Vagina (tissue), 2 donors: ENCODE data around the gene KIF4B. TPM values are rescaled to one million over a fixed set of nuclear protein-coding genes. Genes with fewer than 3 reads are reported as not detected.
"Not testable (repeated sequence)": the region's sequence is repeated elsewhere in the genome, so short reads cannot be mapped to it uniquely, and the experiment has no call there.

Experiments
- DNase-seq, 2 donors: peaks; one replicate each; pipeline ENCODE4 v3.0.0-alpha.2; 2017; ENCODE audit errors: extremely low spot score in 2 of 2
- H3K27ac ChIP-seq: fragments of 200-600 bp; sonication (generic); one replicate; pipeline ENCODE4 v1.5.1; 2019
- H3K27me3 ChIP-seq: fragments of 200-600 bp; sonication (generic); one replicate; pipeline ENCODE4 v1.5.1; 2019
- H3K36me3 ChIP-seq, 2 donors: fragments of 200-600 bp; sonication (generic); one replicate each; pipeline ENCODE4 v1.5.1; 2017 to 2019
- H3K4me1 ChIP-seq: fragments of 200-600 bp; sonication (generic); one replicate; pipeline ENCODE4 v1.5.1; 2019
- H3K4me3 ChIP-seq, 2 donors: fragments of 200-600 bp; sonication (generic); 1 replicate in 1 of 2; 2 replicates in 1 of 2; pipeline ENCODE4 v1.5.1; 2016 to 2019
- H3K9me3 ChIP-seq: fragments of 200-600 bp; sonication (generic); one replicate; pipeline ENCODE4 v1.5.1; 2019
- POLR2A ChIP-seq, 2 donors: fragments of 450-650 bp; IDR thresholded peaks; one replicate each; pipeline ENCODE4 v1.6.1; 2017; ENCODE audit warnings: antibody characterized with exemption in 2 of 2, mild to moderate bottlenecking in 2 of 2, moderate library complexity in 2 of 2
- POLR2AphosphoS5 ChIP-seq, 2 donors: sonication (generic); formaldehyde crosslinking; IDR thresholded peaks; one replicate each; pipeline ENCODE4 v1.9.0; 2017; ENCODE audit warnings: antibody characterized with exemption in 2 of 2, mild to moderate bottlenecking in 2 of 2, low read depth in 1 of 2; ENCODE audit not compliant: insufficient read depth in 1 of 2
- intact Hi-C: fragments of 100-400 bp; cut with DNase I; formaldehyde crosslinking; loops from one replicate; pipeline ENCODE4 v1.15.1; 2023
- total RNA-seq: library from RNA; depleted of rRNA; stranded (reverse); fragments of >200 nt; gene quantifications from one replicate; pipeline ENCODE4 v1.2.3, GENCODE V29; 2016
- TF ChIP-seq, protein P1 (sequence below), 3 experiments: fragments of 450-650 bp in 2 of 3; fragments of 200-600 bp in 1 of 3; sonication (generic) in 1 of 3; IDR thresholded peaks; one replicate each; pipeline ENCODE4 v1.5.1; 2017 to 2019; ENCODE audit warnings: antibody characterized with exemption in 3 of 3, mild to moderate bottlenecking in 2 of 3, moderate library complexity in 2 of 3

Gene KIF4B
- total RNA-seq, 1 donor from 2014 or later: not detected

DNA sequence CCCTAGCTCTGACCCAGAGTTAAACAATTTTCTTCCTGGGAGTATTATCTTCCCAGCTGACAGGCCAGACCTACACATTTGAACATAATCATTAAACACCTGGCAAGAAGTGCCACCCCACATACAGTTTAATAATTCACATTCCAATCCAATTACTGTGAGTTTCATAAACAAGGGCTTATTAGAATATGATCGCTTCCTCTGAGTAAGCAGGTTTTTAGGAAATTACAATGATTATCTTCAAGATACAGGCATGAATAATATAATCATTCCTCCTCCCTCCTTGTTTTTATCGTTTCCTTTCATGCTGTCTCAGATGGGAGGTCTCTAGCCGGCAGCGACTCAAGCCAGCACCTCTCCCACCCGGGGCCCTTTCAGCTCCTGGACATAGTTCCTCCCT lies 15.8 kb upstream of the KIF4B start:
- intact Hi-C loops: no loop called here
- TF ChIP-seq POLR2AphosphoS5 (IDR thresholded peaks at IDR 0.05; ENCODE audit: insufficient read depth in 1 of 2, low read depth in 1 of 2): no peak
- TF ChIP-seq, protein P1, sequence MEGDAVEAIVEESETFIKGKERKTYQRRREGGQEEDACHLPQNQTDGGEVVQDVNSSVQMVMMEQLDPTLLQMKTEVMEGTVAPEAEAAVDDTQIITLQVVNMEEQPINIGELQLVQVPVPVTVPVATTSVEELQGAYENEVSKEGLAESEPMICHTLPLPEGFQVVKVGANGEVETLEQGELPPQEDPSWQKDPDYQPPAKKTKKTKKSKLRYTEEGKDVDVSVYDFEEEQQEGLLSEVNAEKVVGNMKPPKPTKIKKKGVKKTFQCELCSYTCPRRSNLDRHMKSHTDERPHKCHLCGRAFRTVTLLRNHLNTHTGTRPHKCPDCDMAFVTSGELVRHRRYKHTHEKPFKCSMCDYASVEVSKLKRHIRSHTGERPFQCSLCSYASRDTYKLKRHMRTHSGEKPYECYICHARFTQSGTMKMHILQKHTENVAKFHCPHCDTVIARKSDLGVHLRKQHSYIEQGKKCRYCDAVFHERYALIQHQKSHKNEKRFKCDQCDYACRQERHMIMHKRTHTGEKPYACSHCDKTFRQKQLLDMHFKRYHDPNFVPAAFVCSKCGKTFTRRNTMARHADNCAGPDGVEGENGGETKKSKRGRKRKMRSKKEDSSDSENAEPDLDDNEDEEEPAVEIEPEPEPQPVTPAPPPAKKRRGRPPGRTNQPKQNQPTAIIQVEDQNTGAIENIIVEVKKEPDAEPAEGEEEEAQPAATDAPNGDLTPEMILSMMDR (IDR thresholded peaks at IDR 0.05): no peak
- DNase-seq: no peak

DNA sequence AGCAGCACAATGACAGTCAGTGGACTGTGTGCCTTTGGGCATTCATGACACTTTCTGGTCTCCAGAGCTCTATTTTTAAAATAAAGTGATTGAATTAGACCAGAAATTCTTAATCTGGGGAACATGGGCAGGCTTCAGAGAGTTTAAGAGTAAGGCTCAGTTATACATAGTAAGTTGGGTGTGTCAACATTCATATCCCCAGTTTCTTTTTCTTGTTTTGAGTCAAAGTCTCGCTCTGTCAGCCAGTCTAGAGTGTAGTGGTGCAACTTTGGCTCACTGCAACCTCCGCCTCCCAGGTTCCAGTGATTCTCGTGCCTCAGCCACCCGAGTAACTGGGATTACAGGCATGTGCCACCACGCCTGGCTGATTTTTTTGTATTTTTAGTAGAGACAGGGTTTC lies 13.7 kb upstream of the KIF4B start:
- H3K4me1 ChIP-seq: no peaks in the 10 kb centered on the region
- DNase-seq: no peak
- intact Hi-C loops: no loop called here

More for the DNA sequence above, 15.8 kb upstream of the KIF4B start:
- no peaks in the 10 kb centered on the region for H3K9me3 ChIP-seq
- H3K27me3 ChIP-seq: no peaks in the 10 kb centered on the region
- H3K36me3 ChIP-seq: no peaks in the 10 kb centered on the region
- H3K4me3 ChIP-seq: no peak overlapping the region
- H3K4me1 ChIP-seq: no peaks in the 10 kb centered on the region
- no peak overlapping the region for H3K27ac ChIP-seq

DNA sequence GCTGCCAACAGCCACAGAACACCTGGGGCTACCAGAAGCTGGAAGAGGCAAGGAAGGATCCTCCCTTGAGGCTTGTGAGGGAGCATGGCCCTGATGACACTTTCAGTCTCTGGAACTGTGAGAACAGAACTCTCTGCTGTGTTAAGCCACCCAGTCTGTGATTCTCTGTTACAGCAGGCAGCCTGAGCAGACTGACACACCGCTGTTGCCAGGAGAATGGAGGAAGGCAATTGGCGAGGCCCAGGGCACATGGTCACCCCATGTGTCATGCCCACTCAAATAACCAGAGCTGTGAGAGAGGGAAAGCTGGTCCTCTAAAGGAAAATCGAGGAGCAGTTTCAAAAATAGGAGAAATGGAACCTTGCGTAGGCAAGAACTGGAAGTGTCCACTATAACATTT lies 12.0 kb upstream of the KIF4B start:
- Histone ChIP-seq H3K36me3 (no peaks in the 10 kb centered on the region), H3K27me3 (no peaks in the 10 kb centered on the region), H3K9me3 (no peaks in the 10 kb centered on the region), H3K4me1 (no peaks in the 10 kb centered on the region), H3K4me3 (no peak overlapping the region), H3K27ac (no peak overlapping the region)
- no peak for DNase-seq
- TF ChIP-seq, protein P1 (IDR thresholded peaks at IDR 0.05): no peak
- intact Hi-C loops: no loop called here

More for the DNA sequence above, 13.7 kb upstream of the KIF4B start:
- Histone ChIP-seq H3K36me3 (no peaks in the 10 kb centered on the region), H3K27ac (no peak overlapping the region), H3K4me3 (no peak overlapping the region), H3K27me3 (no peaks in the 10 kb centered on the region), H3K9me3 (no peaks in the 10 kb centered on the region)
- TF ChIP-seq POLR2A (IDR thresholded peaks at IDR 0.05) (no peak), POLR2AphosphoS5 (IDR thresholded peaks at IDR 0.05; ENCODE audit: insufficient read depth in 1 of 2, low read depth in 1 of 2) (no peak)
- TF ChIP-seq, protein P1 (IDR thresholded peaks at IDR 0.05): no peak

DNA sequence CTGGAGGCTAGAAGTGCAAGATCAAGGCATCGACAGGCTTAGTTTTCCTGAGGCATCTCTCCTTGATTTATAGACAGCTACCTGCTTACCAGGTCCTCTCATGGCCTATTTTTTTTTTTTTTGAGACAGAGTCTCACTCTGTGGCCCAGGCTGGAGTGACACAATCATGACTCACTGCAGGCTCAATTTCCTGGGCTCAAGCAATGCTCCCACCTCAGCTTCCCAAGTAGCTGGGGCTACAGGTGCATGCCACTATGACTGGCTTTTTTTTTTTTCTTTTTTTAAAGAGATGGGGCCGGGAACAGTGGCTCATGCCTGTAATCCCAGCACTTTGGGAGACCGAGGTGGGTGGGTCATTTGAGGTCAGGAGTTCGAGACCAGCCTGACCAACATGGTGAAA lies 10.8 kb upstream of the KIF4B start:
- H3K27ac ChIP-seq, H3K4me1 ChIP-seq, DNase-seq, H3K9me3 ChIP-seq, H3K4me3 ChIP-seq, H3K27me3 ChIP-seq, H3K36me3 ChIP-seq, intact Hi-C loops: not testable (repeated sequence)

DNA sequence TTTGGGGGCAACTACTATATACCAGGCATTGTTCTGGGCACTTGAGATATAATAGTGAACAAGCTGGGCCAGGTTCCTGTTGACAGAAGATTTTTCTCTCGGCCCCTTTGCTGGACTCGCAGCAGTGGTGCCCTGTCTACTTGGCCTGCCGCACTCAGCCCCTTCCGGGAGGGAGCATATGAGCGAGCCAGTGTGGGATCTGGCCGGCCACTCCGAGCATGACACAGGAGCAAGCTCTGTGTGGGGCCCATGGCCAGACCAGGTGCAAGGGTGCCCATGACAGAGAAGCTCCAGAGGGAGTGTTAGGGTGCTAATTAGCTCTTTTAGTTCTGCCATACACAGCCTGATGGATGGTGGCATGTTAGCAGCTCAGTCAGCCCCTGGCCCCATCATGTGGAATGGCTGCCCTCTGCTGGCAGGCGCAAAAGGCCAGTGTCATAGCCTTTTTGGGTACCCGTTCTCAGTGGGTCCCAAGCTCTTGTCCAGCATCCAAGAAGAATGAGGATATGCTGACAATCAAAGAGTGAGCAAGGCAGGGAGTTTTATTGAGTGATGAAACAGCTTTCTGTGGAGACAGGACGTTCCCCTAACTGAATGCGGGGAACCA lies 9.3 kb upstream of the KIF4B start:
- intact Hi-C loops: no loop called here
- Histone ChIP-seq H3K27me3 (no peaks in the 10 kb centered on the region), H3K9me3 (no peaks in the 10 kb centered on the region), H3K36me3 (no peaks in the 10 kb centered on the region), H3K4me1 (no peaks in the 10 kb centered on the region), H3K4me3 (no peak overlapping the region), H3K27ac (no peak overlapping the region)
- TF ChIP-seq POLR2AphosphoS5 (IDR thresholded peaks at IDR 0.05; ENCODE audit: insufficient read depth in 1 of 2, low read depth in 1 of 2): no peak
- no peak for TF ChIP-seq POLR2A (IDR thresholded peaks at IDR 0.05)
- TF ChIP-seq, protein P1 (IDR thresholded peaks at IDR 0.05): no peak
- no peak for DNase-seq

DNA sequence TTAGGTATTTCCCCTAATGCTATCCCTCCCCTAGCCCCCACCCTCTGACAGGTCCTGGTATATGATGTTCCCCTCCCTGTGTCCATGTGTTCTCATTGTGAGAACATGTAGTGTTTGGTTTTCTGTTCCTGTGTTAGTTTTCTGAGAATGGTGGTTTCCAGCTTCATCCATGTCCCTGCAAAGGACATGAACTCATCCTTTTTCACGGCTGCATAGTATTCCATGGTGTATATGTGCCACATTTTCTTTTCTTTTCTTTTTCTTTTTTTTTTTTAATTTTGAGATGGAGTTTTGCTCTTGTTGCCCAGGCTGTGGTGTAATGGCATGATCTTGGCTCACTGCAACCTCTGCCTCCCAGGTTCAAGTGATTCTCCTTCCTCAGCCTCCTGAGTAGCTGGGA lies 7.3 kb upstream of the KIF4B start:
- H3K27ac ChIP-seq, H3K4me1 ChIP-seq, H3K36me3 ChIP-seq, DNase-seq, H3K9me3 ChIP-seq, H3K4me3 ChIP-seq, intact Hi-C loops, H3K27me3 ChIP-seq: not testable (repeated sequence)
